ENCODE results near the gene RARG. TPM values are rescaled to one million over a fixed set of nuclear protein-coding genes. Genes with fewer than 3 reads are reported as not detected.

RARG gene
- polyA plus RNA-seq, 1 experiment: 63.9 TPM

DNA sequence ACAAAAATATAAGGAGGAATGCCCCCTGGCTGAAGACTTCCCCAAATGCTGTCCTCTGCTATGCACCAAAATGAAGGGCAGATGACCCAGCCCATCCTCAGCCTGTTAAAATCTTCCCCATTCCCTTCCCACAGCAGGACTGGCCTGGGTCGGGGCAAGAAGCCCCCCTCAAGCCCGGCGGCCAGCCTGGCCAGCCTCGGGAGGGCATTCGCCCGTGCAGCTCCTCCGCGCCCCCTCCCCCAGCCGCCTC, 413 bp downstream of the RARG start:
- CTCF ChIA-PET: interaction anchor here (1.8 kb wide), 1 partner anchor 18 kb away, joined by 5 read pairs; no protein-coding TSS in a partner anchor
- no peaks in the 10 kb centered on the region for H3K36me3 ChIP-seq (ENCODE audit: control insufficient read depth, insufficient read depth, low read length)
- TF ChIP-seq, protein P1, sequence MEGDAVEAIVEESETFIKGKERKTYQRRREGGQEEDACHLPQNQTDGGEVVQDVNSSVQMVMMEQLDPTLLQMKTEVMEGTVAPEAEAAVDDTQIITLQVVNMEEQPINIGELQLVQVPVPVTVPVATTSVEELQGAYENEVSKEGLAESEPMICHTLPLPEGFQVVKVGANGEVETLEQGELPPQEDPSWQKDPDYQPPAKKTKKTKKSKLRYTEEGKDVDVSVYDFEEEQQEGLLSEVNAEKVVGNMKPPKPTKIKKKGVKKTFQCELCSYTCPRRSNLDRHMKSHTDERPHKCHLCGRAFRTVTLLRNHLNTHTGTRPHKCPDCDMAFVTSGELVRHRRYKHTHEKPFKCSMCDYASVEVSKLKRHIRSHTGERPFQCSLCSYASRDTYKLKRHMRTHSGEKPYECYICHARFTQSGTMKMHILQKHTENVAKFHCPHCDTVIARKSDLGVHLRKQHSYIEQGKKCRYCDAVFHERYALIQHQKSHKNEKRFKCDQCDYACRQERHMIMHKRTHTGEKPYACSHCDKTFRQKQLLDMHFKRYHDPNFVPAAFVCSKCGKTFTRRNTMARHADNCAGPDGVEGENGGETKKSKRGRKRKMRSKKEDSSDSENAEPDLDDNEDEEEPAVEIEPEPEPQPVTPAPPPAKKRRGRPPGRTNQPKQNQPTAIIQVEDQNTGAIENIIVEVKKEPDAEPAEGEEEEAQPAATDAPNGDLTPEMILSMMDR (IDR thresholded peaks at IDR 0.05; ENCODE audit: insufficient read depth, low read depth, low read length): no peak
- DNase-seq (ENCODE audit: low read depth): no peak
- H3K4me3 ChIP-seq (ENCODE audit: low read depth, low read length): peak overlapping the region; percentile 67
- H3K27me3 ChIP-seq (ENCODE audit: control insufficient read depth, insufficient read depth, low read length): no peaks in the 10 kb centered on the region
- POLR2A ChIA-PET: no interaction called here

DNA sequence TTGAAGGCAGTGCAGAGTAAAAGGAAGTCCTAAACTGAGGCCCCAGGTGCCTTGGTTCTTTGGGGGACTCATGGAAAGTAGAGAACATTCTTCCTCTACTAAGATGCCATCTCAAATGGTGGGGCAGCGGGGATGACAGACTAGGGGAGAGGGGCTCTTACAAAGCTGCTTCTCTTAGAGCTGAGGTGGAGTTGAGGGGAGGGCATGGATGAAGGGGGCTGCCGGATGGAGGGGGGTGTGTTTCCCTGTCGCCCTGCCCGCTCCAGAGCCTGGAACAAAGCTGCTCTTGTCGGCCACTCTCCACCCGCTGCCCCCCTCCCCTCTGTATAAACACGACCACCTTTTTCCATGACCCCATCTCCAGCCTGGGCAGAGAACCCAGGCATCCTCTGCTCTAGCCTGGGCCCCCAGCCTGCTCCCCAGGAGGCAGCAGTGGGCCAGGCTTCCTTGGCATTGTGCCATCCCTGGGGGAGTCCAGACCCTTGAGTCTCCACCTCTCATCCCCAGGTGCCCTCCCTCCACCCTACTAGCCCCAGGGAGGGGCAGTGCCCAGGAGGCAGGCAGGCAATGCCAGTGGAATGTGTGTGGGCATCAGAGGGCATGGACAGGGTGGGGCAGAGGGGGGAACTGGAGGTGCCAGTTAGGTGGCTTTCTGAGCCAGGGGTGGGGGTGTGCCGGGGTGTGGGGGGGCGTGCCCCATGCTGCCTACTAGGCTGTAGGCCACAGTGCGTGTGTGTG, 1.7 kb downstream of the RARG start:
- CTCF ChIA-PET: interaction anchor here (0.9 to 1.8 kb wide), 3 partner anchors 11 to 17 kb away, joined by 4 to 6 read pairs (median 5); no protein-coding TSS in a partner anchor
- TF ChIP-seq, protein P1 (IDR thresholded peaks at IDR 0.05; ENCODE audit: insufficient read depth, low read depth, low read length): no peak
- POLR2A ChIA-PET: no interaction called here
- DNase-seq (ENCODE audit: low read depth): no peak
- H3K36me3 ChIP-seq (ENCODE audit: control insufficient read depth, insufficient read depth, low read length): no peaks in the 10 kb centered on the region
- peak overlapping the region; percentile 67 for H3K4me3 ChIP-seq (ENCODE audit: low read depth, low read length)
- no peaks in the 10 kb centered on the region for H3K27me3 ChIP-seq (ENCODE audit: control insufficient read depth, insufficient read depth, low read length)

DNA sequence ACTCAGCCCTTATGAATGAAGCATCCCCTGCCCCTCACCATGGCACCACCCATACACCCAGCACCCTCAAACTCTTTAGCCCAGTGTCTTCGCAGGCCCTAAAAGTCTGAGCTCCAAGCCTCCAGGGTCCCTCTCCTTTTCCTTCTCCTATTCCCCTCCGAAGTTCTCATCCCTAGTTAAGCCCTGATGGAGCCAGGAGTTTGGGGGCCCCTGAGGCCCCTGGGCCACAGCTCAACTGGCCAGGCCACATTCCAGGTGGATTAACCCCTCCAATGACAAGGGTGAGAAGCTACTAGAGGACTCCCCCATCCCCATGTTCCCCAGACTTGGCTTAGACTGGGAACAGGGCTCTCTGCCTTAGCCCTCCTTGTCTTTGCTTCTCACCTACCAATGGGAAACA, 2.6 kb downstream of the RARG start:
- Histone ChIP-seq H3K36me3 (ENCODE audit: control insufficient read depth, insufficient read depth, low read length) (no peaks in the 10 kb centered on the region), H3K4me3 (ENCODE audit: low read depth, low read length) (no peak overlapping the region), H3K27me3 (ENCODE audit: control insufficient read depth, insufficient read depth, low read length) (no peaks in the 10 kb centered on the region)
- CTCF ChIA-PET: interaction anchor here (0.7 to 1.4 kb wide), 3 partner anchors 10 to 24 kb away, joined by 3 to 6 read pairs (median 4); no protein-coding TSS in a partner anchor
- POLR2A ChIA-PET: no interaction called here
- TF ChIP-seq, protein P1 (IDR thresholded peaks at IDR 0.05; ENCODE audit: insufficient read depth, low read depth, low read length): no peak
- DNase-seq (ENCODE audit: low read depth): no peak

DNA sequence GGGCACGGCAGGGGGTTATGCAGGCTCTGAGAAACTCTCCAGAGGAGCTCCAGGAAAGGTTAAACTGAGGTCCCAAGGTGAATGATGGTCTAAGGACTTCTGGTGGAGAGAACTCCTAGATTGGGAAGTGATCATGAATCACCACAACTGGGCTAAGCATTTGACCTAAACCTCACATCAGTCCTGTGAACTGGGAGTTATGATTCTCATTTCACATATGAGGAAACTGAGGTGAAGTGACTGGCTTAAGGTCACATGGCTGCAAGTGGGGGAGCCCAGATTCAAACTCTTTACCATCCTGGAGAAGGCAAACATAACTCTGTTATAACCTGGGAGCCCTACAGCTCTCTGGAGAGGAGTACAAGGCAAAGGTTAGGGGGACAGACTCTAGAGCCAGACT, 4.2 kb downstream of the RARG start:
- ChIA-PET CTCF (interaction anchor here (1.0 kb wide), 2 partner anchors 14 to 29 kb away, joined by 3 read pairs; no protein-coding TSS in a partner anchor), POLR2A (no interaction called here)
- no peaks in the 10 kb centered on the region for H3K36me3 ChIP-seq (ENCODE audit: control insufficient read depth, insufficient read depth, low read length)
- H3K4me3 ChIP-seq (ENCODE audit: low read depth, low read length): no peak overlapping the region
- H3K27me3 ChIP-seq (ENCODE audit: control insufficient read depth, insufficient read depth, low read length): no peaks in the 10 kb centered on the region
- TF ChIP-seq, protein P1 (IDR thresholded peaks at IDR 0.05; ENCODE audit: insufficient read depth, low read depth, low read length): no peak
- DNase-seq (ENCODE audit: low read depth): no peak

DNA sequence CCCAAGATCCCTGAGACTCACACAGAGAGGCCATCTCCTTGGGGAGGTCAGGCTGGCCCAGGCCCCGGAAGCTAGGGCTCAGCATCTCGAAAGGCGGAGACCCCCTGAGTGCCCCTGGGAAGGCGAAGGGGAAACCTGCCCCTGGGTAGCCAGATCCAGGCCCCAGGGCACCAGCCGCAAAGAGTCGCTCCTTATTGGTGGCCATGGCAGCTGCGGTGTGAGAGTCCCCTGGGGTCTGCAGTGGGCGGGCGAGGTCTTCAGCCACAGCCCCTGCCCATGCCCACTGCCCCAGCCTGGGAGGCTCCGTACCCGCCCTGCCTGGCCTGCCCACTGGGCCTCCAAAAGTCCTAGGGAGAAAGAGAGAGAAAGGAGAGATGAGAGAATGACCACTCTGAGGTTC, 4.7 kb downstream of the RARG start:
- CTCF ChIA-PET: interaction anchor here (1.0 kb wide), 2 partner anchors 14 to 30 kb away, joined by 3 read pairs; no protein-coding TSS in a partner anchor
- DNase-seq (ENCODE audit: low read depth): no peak

More for the DNA sequence above, 4.7 kb downstream of the RARG start:
- Histone ChIP-seq H3K36me3 (ENCODE audit: control insufficient read depth, insufficient read depth, low read length) (no peaks in the 10 kb centered on the region), H3K27me3 (ENCODE audit: control insufficient read depth, insufficient read depth, low read length) (no peaks in the 10 kb centered on the region), H3K4me3 (ENCODE audit: low read depth, low read length) (no peak overlapping the region)
- POLR2A ChIA-PET: no interaction called here
- TF ChIP-seq, protein P1 (IDR thresholded peaks at IDR 0.05; ENCODE audit: insufficient read depth, low read depth, low read length): no peak

All from BJ (cell line).